Breast epithelium (tissue), 3 donors: Measurements from ENCODE around the gene UBE2G1.

ENCODE experiments used
- CTCF ChIP-seq, 3 donors: fragments of 450-650 bp; IDR thresholded peaks; one replicate each; pipeline ENCODE4 v1.5.1; 2016 to 2017; ENCODE audit warnings: antibody characterized with exemption in 3 of 3, mild to moderate bottlenecking in 3 of 3, moderate library complexity in 3 of 3
- POLR2A ChIP-seq: fragments of 450-650 bp; IDR thresholded peaks from one replicate; pipeline ENCODE4 v1.6.1; 2016; ENCODE audit warnings: antibody characterized with exemption, mild to moderate bottlenecking, moderate library complexity
- POLR2AphosphoS5 ChIP-seq, 3 donors: sonication (generic); formaldehyde crosslinking; IDR thresholded peaks; one replicate each; pipeline ENCODE4 v1.6.1; 2017; ENCODE audit warnings: antibody characterized with exemption in 3 of 3

- TF ChIP-seq CTCF (IDR thresholded peaks at IDR 0.05) (no peak), POLR2AphosphoS5 (IDR thresholded peaks at IDR 0.05) (no peak), POLR2A (no peak)
These were observed 70.8 kb downstream of the UBE2G1 start for GRCh38 chr17:4295686-4296085.
